ENCODE data around the gene MYLK4.

Gene MYLK4

GRCh38 chr6:2755456-2755855, 4.7 kb upstream of the MYLK4 start:
- DNase-seq = no peak

DNA sequence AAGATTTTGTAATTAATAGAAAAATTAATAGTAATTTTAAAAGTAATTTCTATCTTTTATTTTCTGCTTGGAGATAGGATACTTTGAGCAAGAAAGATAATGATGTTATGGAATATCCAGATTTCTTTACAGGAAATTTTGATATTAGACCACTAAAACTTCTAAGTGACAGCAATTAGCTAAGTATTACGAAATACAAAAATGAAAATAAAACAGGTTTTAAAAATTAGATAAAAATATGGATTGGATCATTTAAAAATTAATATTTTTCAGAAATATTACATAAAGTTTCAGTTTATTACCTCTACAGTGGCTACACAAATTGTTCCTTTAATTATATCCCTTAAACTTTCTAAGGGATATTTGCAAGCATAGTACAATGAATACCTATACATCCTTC, 4.2 kb upstream of the MYLK4 start:
- DNase-seq = no peak

GRCh38 chr6:2754393-2754792, 3.7 kb upstream of the MYLK4 start:
- no peak for DNase-seq

DNA sequence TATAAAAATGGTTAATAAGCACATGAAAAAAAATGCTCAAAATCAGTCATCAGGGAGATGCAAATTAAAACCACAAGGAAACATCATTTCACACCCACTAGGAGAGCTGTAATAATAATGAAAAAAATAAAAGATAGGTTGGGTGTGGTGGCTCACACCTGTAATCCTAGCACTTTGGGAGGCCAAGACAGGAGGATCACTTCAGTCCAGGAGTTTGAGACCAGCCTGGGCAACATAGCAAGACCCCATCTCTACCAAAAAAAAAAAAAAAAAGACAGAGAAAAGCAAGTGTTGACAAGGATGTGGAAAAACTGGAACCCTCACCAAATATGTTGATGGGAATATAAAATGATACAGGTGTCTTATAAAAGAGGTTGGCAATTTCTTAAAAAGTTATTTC, 3.0 kb upstream of the MYLK4 start:
- no peak for DNase-seq

DNA sequence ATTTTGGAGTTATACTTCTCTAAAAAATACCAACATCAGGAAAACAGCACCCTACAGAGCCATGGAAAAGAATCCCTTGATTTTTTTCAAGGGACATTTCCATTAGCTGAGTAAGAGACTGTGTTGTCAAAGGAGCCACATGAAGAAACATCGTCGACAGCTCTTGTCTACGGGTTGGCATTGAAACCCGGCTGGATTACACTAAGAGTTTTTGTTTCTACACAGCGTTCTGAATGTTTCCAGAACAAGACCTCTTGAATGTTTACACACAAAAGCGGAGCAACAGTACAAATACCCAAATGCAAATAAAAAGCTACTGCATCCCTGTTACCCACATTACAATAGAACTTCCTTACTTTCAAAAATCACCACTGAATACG, 2.4 kb upstream of the MYLK4 start:
- DNase-seq = no peak

DNA sequence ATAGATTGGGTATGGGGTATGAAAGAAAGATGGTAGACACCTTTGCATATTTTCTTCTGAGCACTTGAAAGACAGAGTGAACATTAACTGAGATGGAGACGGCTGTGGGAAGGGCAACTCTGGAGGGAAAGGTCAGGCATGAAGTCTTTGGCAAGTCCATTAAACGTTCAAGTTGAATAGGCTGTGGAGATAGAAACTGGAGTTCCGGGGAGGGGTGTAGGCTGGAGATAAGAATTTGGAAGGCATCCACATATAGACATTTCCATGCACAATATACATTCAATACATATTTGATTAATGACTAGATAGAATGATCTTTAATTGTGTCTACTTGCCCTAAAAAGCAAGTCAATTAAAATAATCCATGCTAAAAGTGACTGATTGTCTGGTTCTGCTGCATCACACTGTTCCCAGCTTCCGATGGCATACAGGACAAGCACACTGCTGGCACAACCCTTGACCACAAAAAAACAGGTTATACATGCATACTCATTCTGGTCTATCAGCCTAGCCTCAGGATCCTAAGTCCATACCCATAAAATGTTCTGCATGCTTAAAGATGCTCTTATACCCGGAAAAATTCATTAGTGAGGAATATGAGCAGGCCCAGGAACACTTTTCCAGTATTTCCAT, 1.9 kb upstream of the MYLK4 start:
- DNase-seq = no peak

DNA sequence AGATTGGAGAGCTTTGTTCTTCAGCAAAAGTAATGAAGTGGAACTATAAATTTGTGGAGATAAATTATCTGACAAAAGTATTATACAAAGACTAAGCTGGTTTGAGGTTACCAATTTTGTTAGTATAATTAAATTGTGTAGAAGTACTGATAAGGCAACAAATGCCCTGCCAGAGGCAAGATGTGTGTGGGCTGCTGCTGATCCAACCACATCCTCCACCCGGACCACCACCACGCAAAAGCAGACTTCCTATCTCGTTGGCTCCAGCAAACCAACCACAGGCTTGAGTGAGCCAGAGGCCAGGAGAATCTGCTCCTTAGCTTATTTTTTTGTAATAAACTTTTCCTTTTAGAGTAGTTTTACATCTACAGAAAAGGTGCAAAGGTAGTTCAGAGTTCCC, 1.1 kb upstream of the MYLK4 start:
- no peak for DNase-seq

GRCh38 chr6:2749969-2750600, 637 bp downstream of the MYLK4 start:
- DNase-seq = peak; percentile 75

- DNase-seq = no peak
These were observed 2.5 kb downstream of the MYLK4 start for GRCh38 chr6:2748183-2748582.

DNA sequence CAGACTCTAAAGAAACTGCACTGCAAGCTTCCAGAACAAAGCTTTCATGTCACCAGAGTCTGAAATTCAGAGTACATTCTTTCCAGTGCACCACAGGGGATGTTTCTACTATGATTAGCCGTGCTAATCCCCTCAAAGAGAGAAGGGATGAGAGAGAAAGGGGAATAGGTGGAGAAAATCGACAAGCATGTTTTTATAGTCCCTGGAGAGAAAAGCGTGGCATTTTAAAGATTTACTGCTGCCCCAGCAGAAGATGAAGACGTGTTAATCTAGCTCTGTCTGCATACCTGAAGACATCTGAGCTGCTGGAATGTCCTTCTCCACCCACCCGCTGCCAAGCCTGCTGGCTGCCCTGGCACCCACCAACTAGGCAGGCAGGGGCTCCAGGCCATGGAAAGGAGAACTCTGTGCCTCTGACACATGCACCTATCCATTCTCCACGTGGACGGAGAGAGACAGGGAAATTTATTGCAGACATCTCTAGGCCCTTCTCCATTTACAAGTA, 4.1 kb downstream of the MYLK4 start:
- DNase-seq = no peak

DNA sequence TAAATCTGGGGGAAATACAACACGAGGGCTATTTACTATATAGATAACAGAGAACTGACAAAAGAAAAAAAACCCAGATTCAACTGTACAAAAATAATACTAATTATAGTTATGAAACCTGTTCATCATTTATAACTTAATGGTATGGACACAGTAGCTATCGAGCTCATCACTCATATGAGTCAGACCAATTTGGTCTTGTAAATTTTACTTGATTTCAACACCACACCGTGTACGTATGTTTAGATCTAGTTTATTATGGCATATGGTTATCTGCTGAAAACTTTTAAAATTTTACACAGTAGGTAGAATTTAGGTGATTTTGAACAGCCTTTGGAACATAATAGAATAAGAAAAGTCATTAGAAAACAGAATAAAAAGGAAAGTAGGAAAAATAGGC, 5.5 kb downstream of the MYLK4 start:
- DNase-seq = no peak

- no peak for DNase-seq
These were observed 5.9 kb downstream of the MYLK4 start for GRCh38 chr6:2744778-2745177.

DNA sequence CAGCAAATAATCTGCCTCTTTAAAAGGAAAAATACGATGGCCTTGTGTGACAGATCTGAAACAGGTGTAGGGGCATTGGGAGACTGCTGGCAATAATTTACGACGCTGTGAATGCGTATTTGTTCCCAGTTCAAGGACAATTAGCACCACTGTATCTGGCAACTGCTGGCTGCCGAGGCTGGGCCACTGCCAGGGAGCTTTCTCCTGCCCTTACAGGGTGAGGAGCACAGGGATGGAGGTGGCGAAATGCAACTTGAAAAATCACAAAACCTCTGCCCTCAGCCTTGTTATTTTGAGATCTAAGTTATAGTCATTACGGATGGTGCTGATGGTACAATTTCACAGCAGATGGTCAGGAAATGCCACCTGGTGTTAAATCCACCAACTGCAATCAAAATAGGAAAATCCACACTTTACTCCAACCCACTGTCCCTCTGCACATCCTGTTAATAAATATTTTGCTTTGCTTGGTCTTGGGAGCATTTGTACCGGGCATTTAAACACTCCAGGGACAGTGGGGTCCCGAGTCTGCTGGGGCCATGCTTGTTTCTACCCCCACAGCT, 6.4 kb downstream of the MYLK4 start:
- no peak for DNase-seq

DNA sequence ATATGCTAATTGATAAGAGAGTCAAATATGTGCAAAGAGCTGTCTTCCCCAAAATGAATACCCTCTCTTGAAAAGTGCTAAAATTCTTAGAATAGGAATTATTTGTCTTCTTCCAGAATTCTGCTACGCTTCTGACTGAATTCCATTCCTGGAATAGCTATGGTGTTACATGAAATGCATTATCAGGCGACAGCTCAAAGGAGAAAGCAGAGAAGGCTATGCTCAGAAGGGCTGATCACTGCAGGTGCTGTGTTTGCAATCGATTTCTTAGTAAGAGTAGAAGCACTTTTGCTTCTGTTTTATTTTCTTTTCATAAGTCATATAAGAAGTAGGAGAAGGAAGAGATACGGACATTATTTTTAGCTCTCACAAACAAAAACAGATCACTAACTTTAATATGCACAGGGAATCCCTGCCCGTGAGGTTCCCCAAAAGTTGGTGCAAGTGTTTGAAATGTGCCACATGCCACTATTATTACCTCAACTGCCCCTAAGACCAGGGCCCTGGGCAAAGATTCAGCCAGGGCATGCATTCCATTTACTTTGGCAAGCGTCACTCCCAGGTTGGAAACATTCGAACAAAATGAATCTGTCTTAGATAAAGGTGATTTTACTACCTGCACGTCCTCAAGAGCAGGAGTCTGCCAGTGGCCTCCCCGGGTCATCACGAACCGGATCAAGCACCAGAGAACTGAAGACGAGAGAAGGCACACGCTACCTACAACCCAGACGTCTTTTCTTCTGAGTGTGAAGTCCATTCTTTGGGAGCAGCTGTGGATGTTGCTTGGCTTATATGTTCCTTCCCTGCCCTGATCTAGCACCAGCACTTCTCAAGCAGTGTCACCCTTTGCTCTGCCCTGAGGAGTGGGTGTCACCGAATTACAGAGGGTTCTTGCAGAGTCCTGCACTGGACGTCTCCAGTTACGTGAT, 7.2 kb downstream of the MYLK4 start:
- DNase-seq = no peak

GRCh38 chr6:2741756-2742155, 9.0 kb downstream of the MYLK4 start:
- no peak for DNase-seq

DNA sequence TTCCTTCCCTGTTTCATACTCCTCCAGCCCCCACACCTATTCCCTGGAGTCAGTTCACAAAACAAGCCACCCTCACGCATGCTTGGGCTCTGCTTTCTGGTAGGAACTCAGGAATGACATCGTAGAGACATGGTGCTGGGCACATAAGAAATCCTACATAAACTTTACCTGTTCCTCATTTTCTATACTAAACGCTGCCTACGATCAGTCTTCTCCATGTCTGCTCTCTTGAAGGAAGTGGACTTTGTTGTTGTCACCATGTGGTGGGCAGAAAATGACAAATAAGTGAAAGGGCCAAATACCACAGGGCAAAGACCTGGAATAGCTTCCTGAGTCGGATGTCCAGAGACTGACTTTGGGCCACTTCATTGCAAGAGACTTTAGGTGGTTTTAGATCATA, 10.1 kb downstream of the MYLK4 start:
- DNase-seq = no peak

- no peak for DNase-seq
These were observed 11.4 kb downstream of the MYLK4 start for GRCh38 chr6:2739335-2739734.

DNA sequence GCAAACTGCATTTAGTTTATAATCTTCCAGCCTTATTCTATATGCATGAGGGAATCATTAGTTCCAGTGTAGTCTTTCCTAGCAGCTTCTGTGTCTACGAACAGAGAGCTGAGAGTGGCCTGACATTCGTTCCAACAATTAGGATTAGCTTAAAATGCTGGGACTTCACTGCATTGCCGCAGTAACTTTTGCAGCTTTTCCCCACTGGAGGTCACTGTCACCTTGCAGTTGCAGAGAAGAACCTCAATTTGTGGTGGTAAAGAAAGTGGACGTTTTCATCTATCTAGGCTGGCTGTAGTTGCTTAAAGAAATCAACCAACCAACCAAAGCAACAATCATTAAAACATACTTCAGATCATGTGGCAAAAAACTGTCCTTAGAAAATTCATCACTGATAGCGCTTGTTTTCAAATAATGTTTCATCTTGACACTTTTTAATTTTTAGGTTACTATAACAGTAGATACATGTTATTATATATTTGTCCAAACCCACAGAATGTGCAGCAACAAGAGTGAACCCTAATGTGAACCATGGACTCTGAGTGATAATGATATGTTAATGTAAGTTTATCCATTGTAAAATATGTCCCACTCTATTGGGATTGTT, 12.2 kb downstream of the MYLK4 start:
- peak; percentile 57 for DNase-seq

DNA sequence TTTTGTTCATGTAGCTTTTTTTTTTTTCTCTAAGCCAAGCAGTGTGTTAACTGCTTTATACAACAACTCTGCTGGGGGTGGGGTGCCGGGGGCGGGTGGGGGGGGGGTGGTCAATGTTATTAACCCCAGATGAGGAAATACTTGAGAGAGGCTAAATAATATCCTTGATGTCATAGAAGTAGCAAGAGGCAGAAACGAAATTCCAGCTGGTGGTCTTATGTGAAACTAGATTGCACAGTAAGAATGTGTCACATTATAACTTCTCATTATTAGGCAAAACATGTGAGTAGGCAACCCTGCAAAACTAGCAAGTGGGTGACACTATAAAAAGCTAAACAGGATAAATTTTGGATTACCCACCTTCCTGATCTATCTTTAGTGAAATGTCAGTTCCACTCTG, 12.8 kb downstream of the MYLK4 start:
- no peak for DNase-seq

- DNase-seq = no peak
These were observed 16.1 kb downstream of the MYLK4 start for GRCh38 chr6:2734488-2735166.

DNA sequence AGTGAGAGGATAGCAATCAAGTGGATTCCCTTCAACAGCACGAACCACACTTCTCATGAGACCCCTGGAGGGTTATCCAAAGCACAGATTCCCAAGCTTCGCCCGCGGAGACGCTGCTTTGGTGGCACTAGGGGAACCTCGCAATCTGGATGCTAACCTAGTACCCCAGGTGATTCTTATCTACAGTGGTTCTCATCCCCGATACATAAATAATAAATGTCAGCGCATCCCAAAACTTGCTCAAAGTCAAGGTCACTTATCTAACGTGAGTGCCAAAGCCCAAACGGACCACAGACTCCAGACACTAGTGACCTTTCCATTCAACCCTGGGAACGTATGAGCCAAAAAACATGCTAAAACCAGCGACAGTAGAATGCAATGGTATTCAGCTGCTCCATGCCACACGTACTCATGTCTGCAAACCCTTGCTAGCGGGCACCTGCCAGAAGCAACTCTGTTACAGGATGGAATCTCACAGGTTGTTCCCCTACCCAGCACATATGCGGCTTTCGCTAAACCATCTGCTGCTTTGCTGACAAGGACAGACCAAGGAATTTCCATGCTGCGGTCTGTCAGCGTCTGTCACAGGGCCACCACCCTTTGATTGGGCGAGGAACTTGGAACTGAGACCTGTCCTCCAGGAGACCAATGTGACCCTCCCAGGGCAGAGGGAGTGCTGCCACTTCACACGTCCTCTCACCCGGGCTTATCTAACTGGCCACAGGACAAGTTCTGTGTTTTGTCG, 16.8 kb downstream of the MYLK4 start:
- no peak for DNase-seq

- DNase-seq = no peak
These were observed 17.4 kb downstream of the MYLK4 start for GRCh38 chr6:2733324-2733723.

Data from retina (tissue), 1 donor.